C4-2B (cell line): Measurements from ENCODE around the gene TAP2.

ENCODE experiments used
- ZFX ChIP-seq: fragments of 450-650 bp; IDR thresholded peaks from 2 replicates; pipeline ENCODE4 v1.6.1; 2017
- TF ChIP-seq, protein P1 (sequence below): fragments of 450-650 bp; conservative IDR thresholded peaks from 2 replicates; pipeline ENCODE4 v1.5.1; 2017; ENCODE audit warnings: mild to moderate bottlenecking

DNA sequence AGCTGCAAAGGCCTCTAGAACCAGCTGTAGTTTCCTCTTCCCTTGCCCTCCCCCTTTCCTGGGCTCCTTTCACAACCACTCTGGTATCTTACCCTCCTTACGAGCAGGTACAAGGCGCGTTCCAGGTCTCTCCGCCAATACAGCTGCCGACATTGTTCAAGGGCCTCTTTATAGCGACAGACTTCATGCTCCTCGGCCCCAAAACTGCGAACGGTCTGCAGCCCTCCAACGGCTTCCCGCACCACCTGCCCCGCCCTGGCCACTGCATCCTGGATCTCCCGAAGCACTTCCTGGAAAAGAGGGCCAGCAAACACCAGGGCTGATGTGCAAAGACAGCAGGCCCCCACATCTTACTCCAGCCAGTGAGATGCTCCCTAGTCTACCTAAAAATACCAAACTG, 6.0 kb downstream of the TAP2 start:
- TF ChIP-seq, protein P1, sequence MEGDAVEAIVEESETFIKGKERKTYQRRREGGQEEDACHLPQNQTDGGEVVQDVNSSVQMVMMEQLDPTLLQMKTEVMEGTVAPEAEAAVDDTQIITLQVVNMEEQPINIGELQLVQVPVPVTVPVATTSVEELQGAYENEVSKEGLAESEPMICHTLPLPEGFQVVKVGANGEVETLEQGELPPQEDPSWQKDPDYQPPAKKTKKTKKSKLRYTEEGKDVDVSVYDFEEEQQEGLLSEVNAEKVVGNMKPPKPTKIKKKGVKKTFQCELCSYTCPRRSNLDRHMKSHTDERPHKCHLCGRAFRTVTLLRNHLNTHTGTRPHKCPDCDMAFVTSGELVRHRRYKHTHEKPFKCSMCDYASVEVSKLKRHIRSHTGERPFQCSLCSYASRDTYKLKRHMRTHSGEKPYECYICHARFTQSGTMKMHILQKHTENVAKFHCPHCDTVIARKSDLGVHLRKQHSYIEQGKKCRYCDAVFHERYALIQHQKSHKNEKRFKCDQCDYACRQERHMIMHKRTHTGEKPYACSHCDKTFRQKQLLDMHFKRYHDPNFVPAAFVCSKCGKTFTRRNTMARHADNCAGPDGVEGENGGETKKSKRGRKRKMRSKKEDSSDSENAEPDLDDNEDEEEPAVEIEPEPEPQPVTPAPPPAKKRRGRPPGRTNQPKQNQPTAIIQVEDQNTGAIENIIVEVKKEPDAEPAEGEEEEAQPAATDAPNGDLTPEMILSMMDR, result no peak
- TF ChIP-seq ZFX, result no peak
